CD4-positive, alpha-beta T cell treated with Interleukin-12 subunit alpha and Interleukin-12 subunit beta, for 1 hour (primary cell): ENCODE data around the gene PITPNM3.
"Not testable (repeated sequence)": the region's sequence is repeated elsewhere in the genome, so short reads cannot be mapped to it uniquely, and the experiment has no call there.

ENCODE experiments used
- DNase-seq: peaks from one replicate; pipeline ENCODE4 v3.0.0-alpha.2; 2020

Gene PITPNM3

DNA sequence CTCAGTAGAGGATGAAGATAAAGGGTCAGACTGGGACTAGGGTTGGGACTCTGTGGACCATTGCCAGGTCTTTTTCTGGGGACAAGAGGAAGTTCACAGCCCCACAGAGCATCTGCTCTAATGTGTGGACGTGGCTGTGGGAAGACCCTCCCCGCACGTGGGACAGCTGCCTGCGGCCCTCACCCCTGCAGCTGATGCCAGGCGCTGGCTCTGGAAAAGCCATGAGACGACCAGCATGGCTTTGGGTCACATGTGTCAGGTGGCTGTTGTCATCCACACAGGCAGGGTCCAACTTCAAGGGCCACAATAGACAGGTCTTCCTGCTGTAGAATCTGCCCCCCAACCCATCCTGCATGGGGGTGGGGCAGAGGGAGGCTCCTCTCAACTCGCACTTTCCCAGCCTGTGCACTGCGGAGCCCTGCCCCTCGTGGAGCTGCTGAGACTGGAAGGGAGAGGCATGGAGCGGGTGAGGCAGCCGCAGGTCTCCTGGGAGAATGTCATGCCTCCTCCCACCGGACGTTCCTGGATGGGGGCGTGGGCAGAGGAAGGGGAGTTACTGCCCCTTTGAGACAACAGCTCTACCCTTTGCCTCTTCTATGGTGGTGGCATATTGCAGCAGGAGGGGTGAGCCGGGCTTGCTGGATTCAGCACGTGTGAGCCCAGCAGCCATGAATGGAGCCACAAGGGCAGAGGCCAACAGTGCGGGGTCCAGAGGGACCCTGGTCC, 58.7 kb downstream of the PITPNM3 start:
- DNase-seq = no peak

DNA sequence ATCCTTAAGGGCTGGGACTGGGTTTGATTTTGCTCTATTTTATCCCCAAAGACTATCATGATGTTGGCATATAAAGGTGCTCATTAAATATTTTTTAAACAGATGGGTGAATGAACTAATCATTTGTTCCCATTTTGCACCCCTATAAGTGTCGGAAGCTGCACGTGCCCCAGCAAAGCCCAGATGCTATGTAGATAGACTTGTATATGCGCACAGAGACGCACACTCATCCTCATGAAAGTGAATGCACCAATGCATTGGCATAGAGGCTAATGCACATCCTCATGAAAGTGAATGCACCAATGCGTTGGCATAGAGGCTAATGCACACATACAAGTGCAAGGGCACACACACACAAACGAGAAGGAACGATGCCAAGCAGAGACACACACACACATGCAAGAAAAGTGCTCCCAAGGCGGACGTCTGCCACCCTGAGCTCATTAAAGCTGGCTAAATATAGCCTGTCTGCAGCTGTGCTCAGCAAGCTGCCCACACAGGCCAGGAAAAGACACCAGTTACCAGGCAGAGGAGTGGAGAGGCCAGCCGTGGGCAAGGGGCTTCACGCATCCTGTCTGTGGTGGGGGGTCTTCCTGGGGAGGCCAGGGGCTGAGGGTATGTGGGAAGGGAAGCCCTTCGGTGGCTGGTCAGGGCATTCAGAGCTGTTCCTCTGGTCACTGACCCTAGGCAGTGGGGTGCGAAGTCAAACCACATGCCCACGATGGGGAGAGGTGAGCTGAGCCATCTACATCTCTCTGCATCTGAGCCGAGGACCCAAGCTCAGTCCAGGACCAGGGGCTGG, 59.5 kb downstream of the PITPNM3 start:
- no peak for DNase-seq

DNA sequence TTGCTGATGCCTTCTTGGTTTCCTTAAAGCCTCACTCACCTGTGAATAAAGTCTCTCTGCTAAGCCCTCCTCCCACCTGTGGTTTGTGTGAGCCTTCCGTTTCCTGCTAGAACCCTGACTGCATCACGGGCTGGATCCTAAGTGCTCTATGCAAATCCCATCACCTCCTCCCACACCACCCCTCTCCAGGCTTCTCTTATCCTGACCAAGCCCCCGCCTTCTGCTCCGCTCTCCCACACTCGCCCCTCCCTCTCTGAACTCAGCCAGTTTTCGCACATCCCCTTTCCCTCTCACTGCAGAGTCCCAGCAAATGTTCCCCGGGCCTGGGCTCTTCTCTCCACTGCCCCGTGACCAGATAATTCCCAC, 60.3 kb downstream of the PITPNM3 start:
- no peak for DNase-seq

DNA sequence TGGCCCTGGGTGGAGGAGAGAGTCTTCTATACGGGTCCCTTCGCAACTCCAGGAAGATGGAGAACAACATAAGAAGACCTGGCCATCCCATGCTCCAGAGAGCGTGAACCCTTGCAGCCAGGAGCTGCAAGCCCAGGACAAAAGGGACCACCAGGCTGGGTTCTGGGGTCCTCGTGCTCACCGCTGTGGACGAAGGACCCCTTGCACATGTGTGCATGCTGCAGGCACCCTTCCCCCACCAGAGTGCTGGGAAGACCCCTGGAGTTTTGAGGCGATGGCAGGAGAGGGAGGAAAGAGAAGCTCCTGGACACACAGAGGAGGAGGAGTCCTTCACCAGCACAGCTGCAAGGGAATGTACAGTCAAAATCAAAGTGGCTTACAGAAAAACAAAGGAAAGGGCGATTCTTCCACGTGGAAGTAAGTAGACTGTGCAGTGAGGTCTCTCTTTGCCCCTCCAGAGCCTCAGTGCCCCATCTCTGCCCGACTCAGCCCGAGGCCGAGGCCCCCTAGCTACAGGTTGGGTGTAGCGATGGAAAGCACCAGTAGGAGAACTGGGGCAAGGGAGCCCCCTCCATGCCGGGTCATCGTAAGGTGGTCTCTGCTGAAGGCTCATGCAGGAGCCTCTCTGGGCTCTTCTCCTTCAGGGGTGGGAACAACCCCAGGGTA, 60.8 kb downstream of the PITPNM3 start:
- DNase-seq = no peak

DNA sequence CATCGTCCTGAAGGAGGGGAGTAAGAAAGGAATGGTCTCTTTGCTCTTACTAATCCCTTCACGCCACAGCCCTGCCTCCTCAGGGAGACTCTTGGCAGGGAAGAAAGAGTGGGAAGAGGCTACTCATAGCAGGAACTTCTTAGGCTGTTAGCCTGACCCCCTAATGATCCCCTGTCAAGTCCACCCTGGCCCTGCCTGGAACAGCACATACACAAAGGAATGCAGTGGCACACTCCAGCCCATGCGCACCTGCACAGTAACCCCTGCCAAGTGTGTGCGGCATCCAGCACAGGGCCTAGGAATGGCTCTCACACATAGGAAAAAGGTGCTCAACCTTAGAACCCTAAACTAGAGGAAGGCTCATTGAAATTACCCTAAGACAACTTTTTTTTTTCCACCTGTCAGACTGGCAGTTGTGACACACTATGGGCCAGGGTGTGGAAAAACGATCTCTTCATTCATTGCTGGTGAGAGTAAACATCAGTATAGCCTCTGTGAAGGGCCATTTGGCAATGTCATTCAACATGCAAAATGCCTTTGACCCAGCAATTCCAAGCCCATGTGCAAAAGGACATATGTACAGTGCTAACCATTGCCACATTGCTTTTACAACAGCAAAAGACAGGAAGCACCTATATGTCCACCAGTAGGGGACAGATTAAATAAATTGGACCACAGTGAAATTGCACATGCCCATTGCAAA, 62.0 kb downstream of the PITPNM3 start:
- DNase-seq = no peak

DNA sequence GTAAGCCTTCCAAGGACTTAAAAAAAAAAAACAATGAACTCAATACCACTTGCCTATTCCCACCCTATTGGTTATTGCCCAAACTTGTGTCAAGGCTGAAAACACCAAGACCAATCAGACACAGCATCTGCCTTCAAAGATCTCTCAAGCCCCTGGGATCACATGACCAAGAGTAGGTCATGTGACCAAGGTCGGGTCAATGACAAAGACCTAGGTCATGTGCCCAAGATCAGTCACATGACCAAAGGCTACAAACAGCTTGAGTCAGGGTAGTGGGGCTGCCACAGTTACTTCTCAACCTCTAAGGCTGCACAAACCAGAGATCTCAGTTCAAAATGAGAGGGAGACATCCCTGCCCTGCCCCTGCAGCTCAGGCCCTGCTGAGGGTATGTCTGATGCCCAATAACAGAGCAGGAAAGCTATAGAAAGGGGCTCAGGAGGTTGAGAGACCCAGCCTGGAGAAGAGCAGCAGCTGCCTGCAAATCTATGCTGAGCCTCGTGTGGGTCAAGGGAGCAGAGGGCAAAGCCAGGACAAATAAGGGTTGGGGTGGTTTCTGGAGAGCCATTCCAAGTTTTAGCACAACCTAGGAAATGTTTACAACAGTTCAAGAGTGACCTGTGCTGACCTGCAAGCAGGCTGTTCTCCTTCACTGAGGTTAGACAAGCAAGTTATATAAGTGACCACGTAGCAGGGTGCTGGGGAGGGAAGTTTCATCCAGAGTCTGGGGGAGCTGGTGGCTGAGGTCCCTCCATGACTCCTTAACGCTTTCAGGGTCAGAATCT, 63.3 kb downstream of the PITPNM3 start:
- DNase-seq = no peak

DNA sequence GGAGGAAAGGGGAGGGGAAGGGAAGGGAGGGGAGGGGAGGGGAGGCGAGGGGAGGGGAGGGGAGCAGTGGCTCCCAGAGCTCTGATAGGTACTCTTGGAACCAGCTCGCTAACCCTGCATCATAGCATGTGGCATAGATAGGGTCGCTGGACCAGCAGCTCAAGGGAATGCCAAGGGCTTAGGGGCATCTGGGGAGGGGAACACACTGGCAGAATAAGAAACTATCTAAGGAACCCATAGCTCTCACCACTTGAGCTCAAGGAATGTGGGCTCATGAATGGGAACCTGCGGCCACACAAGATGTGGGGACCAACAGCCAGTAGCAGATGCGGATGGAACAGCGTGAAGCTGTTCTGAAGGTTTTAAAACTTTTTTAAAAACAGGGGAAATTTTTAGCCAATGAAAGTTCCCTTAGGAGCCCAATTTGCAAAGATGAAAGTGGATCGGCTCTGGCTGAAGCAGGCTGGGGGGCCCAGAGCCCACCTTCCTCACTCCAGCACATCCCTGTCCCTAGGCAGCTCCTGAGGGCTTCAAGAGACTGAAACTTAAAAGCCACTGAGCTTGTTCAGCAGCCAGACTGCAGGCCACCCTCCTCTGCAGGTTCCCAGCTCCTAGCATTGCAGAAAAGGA, 65.2 kb downstream of the PITPNM3 start:
- no peak for DNase-seq

DNA sequence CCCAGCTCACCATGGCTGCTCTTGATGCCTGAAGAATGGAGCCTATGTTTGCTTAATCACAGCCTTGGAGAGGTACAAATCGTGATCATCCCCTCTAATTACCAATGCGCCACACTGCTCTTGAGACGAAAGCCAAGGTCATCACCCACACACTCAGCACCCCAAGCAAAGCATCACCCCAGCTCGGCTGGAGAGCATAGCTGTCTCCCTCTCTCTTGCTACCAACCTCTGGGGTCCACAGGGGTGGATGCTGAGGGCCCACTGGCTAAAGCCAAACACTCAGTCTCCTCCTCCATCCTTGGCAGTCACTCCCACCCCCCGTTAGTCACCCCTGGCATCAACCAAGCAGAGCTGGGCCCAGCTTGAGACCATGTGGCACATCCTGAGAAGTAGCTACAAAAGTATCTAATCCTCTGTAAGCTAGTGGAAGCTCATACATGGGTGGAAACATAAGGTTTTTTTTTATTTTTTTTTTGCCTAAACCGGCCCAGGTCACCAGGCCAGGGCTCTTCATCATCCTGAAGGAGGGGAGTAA, 67.3 kb downstream of the PITPNM3 start:
- no peak for DNase-seq

DNA sequence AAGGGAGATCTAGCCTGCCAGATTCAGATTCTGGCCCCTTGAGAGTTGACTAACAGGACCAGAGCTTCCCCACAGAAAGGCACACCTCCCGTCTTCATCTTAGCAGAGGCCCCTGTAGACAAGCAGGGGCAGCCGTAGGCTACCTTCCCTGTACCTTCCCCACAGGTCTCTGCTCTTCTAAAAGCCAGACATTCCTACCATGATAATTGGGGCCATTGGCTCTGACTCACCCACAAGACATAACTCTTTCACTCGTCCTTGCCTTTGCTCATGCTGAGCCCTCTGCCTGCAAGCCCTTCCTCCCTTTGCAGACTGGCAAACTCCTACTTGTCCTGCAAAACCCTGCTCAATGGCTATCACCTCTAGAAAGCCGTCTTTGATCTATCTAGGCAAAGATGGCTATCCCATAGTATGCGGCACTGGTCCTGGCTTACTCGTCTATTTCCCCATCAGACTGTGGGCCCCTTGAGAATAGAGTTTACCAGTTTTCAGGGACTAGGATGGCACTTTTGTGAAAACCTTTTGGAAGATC, 68.3 kb downstream of the PITPNM3 start:
- no peak for DNase-seq

DNA sequence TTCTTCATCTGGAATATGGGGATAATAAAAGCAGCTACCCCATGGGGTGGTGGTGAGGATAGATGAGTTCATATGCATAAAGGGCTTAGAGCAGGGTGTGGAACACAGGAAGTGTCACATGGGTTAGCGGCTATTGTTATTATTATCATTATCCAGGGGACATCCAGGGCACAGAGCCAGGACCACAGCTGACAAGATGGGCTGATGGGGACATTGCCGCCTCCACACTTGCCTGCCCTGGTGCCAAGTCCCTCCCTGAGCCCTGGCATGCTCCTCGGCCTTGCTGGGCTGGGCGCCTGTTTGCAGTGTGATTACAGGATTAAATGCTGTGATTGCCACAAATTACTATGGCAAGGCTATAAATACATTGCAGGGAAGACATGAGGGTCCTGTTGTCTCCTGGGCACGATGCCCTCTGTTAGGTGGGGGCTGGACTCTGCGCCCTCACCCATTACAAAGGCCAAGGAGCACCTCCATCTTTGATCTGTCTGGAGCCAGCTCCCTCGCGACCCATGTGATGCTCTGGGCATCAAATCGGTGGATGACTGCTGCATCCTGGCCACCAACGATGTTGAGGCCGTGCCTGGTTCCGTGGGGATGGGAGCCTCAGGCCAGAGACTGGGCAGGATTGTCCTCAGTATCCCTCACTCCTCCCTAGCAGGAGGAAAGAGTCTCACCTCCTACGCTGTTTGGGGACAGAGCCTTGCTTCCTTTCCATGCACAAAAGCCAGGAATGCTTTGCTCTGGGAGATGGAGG, 68.9 kb downstream of the PITPNM3 start:
- no peak for DNase-seq

DNA sequence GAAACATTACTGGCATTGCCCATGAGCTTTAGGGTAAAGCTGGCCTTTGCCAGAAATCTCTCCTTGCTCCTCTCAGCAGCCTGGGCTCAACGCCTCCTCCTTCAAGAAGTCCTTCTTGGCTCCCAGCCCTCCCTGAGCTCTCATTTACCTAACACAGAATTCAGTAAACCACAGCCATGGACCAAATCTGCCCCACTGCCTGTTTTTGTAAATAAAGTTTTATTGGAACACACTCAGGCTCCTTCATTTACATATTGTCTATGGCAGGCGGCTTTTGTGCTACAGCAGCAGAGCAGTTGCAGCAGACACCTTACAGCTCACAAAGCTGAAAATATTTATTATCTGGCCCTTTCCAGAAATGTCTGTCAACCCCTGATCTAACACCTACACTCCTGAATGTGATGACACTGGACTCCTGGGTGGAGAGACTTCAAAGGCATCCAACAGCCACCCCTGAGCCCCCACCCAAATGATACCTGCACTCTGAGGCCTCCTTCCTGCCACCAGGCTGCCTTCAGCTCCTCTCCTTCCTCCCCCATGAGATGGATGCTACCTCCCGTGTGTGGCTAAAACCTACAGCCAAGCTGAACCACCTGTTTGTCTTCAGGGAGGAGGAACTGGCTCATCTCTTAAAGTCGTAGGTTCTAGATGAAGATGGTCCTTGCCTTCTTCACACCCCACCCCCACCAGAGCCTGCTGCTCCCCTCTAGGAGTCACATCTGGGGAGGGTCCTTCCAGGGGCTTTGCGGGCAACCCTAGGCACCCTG, 70.5 kb downstream of the PITPNM3 start:
- DNase-seq = no peak

DNA sequence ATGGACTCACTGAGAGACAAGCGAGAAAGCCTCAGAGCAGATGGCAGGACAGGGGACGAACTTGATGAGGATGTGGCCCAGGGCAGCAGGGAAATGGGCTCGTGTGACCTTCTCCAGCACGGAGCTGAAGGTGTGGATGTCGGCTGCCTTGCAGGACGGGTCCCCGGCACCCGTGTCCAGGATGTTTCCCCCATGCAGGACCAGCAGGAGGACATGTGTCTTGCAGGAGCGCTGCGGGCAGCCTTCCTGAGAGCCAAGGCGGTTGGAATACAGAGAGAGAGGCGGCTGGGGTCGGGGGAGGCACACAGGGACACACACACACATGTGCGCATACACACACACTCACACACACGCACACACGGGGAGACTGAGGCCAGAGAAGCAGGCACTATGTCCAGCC, 72.8 kb downstream of the PITPNM3 start:
- no peak for DNase-seq

DNA sequence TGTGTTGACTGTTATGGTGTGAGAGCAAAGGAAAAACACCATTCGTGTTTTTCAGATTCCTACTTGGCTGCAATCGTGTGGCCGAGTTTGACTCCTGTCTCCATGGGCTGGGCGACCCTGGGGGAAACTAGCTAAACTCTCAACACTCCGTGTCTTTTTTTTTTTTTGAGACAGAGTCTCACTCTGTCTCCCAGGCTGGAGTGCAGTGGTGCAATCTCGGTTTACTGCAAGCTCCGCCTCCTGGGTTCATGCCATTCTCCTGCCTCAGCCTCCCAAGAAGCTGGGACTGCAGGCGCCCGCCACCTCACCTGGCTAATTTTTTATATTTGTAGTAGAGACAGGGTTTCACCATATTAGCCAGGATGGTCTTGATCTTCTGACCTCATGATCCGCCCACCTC, 73.6 kb downstream of the PITPNM3 start:
- not testable (repeated sequence) for DNase-seq

DNA sequence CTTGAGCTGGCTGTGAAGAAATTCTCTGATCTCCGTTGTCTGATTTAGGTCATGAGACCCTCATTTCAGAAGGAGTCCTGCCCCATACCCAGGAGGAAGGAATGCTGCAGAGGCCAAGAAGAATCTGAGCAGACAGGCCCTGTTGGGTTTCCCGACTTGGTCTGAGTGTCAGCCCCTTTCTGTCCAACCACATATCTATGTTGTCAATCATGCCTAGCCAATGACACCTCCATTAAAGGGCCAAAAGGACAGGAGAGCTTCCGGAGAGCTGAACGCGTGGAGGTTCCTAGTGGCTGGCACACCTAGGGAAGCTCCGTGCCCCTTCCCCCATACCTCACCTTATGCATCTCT, 74.3 kb downstream of the PITPNM3 start:
- DNase-seq = no peak

DNA sequence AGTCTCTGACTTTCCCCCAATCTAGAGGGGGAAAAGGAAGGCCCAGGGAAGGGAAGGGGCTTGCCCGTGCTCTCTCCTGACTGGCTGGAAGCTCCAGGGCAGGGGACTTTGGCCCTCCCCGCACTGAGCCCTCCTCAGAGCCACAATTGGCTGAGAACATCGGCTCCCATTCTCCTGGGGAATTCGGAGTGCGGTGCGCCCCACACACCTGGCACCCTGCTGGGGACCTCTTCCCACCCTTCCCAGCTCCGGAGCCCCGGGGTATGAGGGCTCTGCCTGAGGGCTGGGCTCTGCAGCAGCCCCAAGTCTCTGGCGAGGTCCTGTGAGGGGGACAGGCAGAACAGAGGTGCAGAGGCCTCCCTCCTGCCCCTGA, 76.1 kb downstream of the PITPNM3 start:
- no peak for DNase-seq

DNA sequence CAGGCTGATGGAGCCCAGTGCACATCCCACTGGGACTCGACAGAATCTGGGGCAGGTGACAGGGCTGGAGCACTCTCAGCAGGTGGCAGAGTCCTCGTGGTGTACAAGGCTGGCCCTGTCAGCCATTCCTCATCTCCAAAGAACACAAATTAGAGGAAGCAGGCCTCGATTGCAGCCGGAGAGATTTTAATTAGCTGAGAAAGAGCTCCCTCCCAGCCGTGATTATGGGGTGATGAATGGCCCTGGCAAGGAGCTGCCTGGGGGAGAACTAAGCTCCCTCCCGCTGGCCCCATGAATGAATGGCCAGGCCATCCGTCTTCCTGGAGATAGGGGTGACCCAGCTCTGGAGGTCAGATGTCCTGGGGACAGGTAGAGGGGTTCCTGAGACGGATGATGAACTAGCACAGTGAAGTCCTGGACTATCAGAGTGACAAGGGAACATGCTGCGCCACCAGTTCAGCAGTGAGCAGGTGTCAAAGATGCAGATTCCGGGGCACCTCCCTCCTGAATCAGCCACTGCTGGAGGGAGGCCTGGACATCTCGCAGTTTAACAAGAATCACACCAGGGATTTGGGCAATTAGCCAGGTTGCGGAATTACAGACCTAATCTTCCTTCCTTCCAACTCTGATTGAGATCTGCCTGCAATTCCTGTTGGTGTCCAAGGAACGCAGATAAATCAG, 76.6 kb downstream of the PITPNM3 start:
- DNase-seq = no peak

DNA sequence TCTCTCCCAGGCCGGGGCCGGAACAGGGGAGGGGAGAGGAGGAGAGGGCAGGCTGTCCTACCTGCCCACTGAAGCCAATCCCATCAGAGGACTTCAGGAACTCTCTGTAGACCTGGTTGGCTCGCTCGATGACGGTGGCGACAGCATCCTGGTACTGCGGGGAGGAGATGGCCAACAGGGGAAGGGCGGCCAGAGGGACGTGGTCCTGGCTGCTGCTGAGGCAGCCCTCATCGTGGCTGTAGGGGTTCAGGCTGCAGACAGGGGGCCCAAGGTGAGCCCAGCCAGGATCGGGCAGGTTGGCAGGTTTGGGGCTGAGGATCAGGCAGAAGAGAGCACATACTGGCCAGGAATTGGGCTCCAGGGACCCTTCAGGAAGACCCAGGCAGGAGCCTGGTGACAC, 77.9 kb downstream of the PITPNM3 start:
- no peak for DNase-seq

DNA sequence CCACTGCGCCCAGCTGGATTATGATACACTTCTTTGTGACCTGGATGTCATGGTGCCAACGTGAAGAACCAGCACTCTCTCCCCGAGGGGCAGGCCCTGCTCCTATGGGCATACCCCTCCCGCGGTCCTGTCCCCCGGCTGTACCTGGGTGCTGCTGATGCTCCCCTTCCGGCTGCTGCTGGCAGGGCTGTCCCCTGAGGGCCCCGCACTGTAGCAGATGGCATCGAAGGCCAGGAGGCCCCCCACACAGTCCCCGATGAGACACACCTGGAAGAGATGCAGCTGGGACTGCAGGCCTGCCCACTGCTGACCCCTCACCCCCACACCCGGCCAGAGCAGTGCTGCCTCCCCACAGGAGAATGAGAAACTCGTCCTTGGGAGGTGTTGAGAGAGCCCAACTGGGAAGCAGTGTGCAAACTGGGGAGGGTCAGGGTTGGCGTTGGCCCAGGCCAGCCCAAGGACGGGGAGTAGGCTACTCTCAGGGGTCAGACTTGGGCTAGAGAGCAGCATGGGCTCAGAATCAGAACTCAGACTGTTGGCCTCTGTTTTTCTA, 78.4 kb downstream of the PITPNM3 start:
- DNase-seq = no peak

DNA sequence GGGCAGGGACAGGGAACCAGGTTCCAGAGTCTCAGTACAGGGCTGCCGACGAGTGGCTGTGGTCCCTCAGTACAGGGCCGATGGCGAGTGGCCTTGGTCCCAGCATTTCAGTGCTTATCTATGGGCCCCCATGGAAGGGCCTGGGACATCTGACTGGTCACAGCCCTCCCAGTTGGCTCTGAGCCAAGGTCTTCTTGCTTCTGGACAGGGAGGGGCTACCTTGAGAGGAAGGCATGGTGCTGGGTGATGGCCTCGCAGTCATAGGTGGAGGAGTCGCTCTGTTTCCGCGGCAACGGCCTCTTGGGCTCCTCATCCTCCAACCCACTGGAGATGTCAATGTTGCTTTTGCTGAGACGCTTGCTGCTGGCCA, 79.6 kb downstream of the PITPNM3 start:
- no peak for DNase-seq
